H1 (cell line): ENCODE data around the gene VTI1B.
"Not testable (repeated sequence)": the region's sequence is repeated elsewhere in the genome, so short reads cannot be mapped to it uniquely, and the experiment has no call there.

Experiments
- BCL11A ChIP-seq, 2 experiments: IDR thresholded peaks; one replicate each; pipeline ENCODE4 v1.6.1; 2011; ENCODE audit warnings: low read depth in 2 of 2, low read length in 2 of 2, mild to moderate bottlenecking in 2 of 2
- E2F6 ChIP-seq: IDR thresholded peaks from 2 replicates; pipeline ENCODE4 v1.6.1; 2012; ENCODE audit warnings: inconsistent platforms
- EP300 ChIP-seq, 2 experiments: IDR thresholded peaks; 1 replicate in 1 of 2; 2 replicates in 1 of 2; pipeline ENCODE4 v1.6.1; 2011 to 2012; ENCODE audit warnings: low read depth in 2 of 2, low read length in 2 of 2, mild to moderate bottlenecking in 2 of 2, borderline replicate concordance in 1 of 2, inconsistent platforms in 1 of 2, moderate library complexity in 1 of 2
- EZH2 ChIP-seq: fragments of 200-600 bp; sonication (generic); IDR thresholded peaks from 2 replicates; pipeline ENCODE4 v1.7.1; 2012; ENCODE audit warnings: low read depth, mild to moderate bottlenecking, moderate library complexity, low read length, inconsistent platforms; ENCODE audit not compliant: severe bottlenecking
- JUN ChIP-seq: IDR thresholded peaks from 2 replicates; pipeline ENCODE4 v1.6.1; 2011; ENCODE audit warnings: low read depth, mild to moderate bottlenecking, improper control_type of control experiment, low read length
- POLR2A ChIP-seq, 2 experiments: IDR thresholded peaks; 1 replicate in 1 of 2; 2 replicates in 1 of 2; pipeline ENCODE4 v1.6.1; 2011; ENCODE audit warnings: low read depth in 2 of 2, low read length in 2 of 2, mild to moderate bottlenecking in 2 of 2; ENCODE audit errors: control extremely low read depth in 1 of 2
- RAD21 ChIP-seq, 2 experiments: IDR thresholded peaks in 1 of 2; conservative IDR thresholded peaks in 1 of 2; 2 replicates each; pipeline ENCODE4 v1.6.1; 2011; ENCODE audit warnings: low read depth in 2 of 2, low read length in 2 of 2, improper control_type of control experiment in 1 of 2, inconsistent platforms in 1 of 2, mild to moderate bottlenecking in 1 of 2, moderate library complexity in 1 of 2
- SIN3A ChIP-seq, 2 experiments: IDR thresholded peaks in 1 of 2; conservative IDR thresholded peaks in 1 of 2; 2 replicates each; pipeline ENCODE4 v1.6.1; 2011 to 2012; ENCODE audit warnings: low read length in 2 of 2, improper control_type of control experiment in 1 of 2, low read depth in 1 of 2, mild to moderate bottlenecking in 1 of 2
- SP1 ChIP-seq: IDR thresholded peaks from 2 replicates; pipeline ENCODE4 v1.6.1; 2011; ENCODE audit warnings: low read depth, low read length
- TF ChIP-seq, protein P1 (sequence below): IDR thresholded peaks from 2 replicates; pipeline ENCODE4 v1.6.1; 2011; ENCODE audit warnings: low read depth, mild to moderate bottlenecking, low read length; ENCODE audit not compliant: insufficient read depth
- TF ChIP-seq, protein P2 (sequence below), 3 experiments: IDR thresholded peaks; 1 replicate in 2 of 3; 2 replicates in 1 of 3; pipeline versions ENCODE4 v1.5.1 to v1.6.1; 2011; ENCODE audit warnings: low read length in 3 of 3, mild to moderate bottlenecking in 3 of 3, inconsistent platforms in 2 of 3, low read depth in 1 of 3, moderate library complexity in 1 of 3; ENCODE audit not compliant: insufficient read depth in 1 of 3; ENCODE audit errors: control extremely low read depth in 1 of 3
- TF ChIP-seq, protein P3 (sequence below): IDR thresholded peaks from 2 replicates; pipeline ENCODE4 v1.6.1; 2011; ENCODE audit warnings: low read length, improper control_type of control experiment
- TF ChIP-seq, protein P4 (sequence below): IDR thresholded peaks from 2 replicates; pipeline ENCODE4 v1.6.1; 2012; ENCODE audit warnings: low read length, inconsistent platforms

- TF ChIP-seq, protein P1, sequence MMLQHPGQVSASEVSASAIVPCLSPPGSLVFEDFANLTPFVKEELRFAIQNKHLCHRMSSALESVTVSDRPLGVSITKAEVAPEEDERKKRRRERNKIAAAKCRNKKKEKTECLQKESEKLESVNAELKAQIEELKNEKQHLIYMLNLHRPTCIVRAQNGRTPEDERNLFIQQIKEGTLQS = not testable (repeated sequence)
- TF ChIP-seq, protein P2, sequence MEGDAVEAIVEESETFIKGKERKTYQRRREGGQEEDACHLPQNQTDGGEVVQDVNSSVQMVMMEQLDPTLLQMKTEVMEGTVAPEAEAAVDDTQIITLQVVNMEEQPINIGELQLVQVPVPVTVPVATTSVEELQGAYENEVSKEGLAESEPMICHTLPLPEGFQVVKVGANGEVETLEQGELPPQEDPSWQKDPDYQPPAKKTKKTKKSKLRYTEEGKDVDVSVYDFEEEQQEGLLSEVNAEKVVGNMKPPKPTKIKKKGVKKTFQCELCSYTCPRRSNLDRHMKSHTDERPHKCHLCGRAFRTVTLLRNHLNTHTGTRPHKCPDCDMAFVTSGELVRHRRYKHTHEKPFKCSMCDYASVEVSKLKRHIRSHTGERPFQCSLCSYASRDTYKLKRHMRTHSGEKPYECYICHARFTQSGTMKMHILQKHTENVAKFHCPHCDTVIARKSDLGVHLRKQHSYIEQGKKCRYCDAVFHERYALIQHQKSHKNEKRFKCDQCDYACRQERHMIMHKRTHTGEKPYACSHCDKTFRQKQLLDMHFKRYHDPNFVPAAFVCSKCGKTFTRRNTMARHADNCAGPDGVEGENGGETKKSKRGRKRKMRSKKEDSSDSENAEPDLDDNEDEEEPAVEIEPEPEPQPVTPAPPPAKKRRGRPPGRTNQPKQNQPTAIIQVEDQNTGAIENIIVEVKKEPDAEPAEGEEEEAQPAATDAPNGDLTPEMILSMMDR (IDR thresholded peaks at IDR 0.05; ENCODE audit: control extremely low read depth in 1 of 3, insufficient read depth in 1 of 3, low read depth in 1 of 3, low read length in 3 of 3) = not testable (repeated sequence)
- TF ChIP-seq POLR2A (IDR thresholded peaks at IDR 0.05; ENCODE audit: control extremely low read depth in 1 of 2, low read depth in 2 of 2, low read length in 2 of 2); RAD21 (IDR thresholded peaks at IDR 0.05 in 1 of 2, conservative IDR thresholded peaks at IDR 0.05 in 1 of 2; ENCODE audit: low read depth in 2 of 2, low read length in 2 of 2); SP1; EZH2; BCL11A (IDR thresholded peaks at IDR 0.05; ENCODE audit: low read depth in 2 of 2, low read length in 2 of 2); JUN; SIN3A (conservative IDR thresholded peaks at IDR 0.05 in 1 of 2, IDR thresholded peaks at IDR 0.05 in 1 of 2; ENCODE audit: low read depth in 1 of 2, low read length in 2 of 2); EP300 (IDR thresholded peaks at IDR 0.05; ENCODE audit: borderline replicate concordance in 1 of 2, low read depth in 2 of 2, low read length in 2 of 2); E2F6: not testable (repeated sequence)
- TF ChIP-seq, protein P3, sequence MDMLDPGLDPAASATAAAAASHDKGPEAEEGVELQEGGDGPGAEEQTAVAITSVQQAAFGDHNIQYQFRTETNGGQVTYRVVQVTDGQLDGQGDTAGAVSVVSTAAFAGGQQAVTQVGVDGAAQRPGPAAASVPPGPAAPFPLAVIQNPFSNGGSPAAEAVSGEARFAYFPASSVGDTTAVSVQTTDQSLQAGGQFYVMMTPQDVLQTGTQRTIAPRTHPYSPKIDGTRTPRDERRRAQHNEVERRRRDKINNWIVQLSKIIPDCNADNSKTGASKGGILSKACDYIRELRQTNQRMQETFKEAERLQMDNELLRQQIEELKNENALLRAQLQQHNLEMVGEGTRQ = not testable (repeated sequence)
- TF ChIP-seq, protein P4, sequence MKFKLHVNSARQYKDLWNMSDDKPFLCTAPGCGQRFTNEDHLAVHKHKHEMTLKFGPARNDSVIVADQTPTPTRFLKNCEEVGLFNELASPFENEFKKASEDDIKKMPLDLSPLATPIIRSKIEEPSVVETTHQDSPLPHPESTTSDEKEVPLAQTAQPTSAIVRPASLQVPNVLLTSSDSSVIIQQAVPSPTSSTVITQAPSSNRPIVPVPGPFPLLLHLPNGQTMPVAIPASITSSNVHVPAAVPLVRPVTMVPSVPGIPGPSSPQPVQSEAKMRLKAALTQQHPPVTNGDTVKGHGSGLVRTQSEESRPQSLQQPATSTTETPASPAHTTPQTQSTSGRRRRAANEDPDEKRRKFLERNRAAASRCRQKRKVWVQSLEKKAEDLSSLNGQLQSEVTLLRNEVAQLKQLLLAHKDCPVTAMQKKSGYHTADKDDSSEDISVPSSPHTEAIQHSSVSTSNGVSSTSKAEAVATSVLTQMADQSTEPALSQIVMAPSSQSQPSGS = not testable (repeated sequence)
Observed at GRCh38 chr14:67626131-67626530, 48.3 kb downstream of the VTI1B start.
